Tibial artery (tissue), 4 donors: Measurements from ENCODE around the gene DACH2.
A peak's percentile ranks its signal among the peaks of the same experiment; 100 is the strongest.

Experiments used
- DNase-seq, 2 donors: peaks; one replicate each; pipeline ENCODE4 v3.0.0-alpha.2; 2019
- H3K27ac ChIP-seq, 2 donors: fragments of 200-600 bp; sonication (generic) in 1 of 2; 1 replicate in 1 of 2; 2 replicates in 1 of 2; pipeline ENCODE4 v1.5.1; 2018 to 2019; ENCODE audit warnings: mild to moderate bottlenecking in 1 of 2
- H3K27me3 ChIP-seq, 2 donors: fragments of 200-600 bp; sonication (generic) in 1 of 2; one replicate each; pipeline versions ENCODE4 v1.5.1 to v1.6.0; 2016 to 2019
- H3K36me3 ChIP-seq, 3 donors: fragments of 200-600 bp; sonication (generic) in 2 of 3; one replicate each; pipeline ENCODE4 v1.5.1; 2016 to 2019; ENCODE audit warnings: mild to moderate bottlenecking in 2 of 3
- H3K4me1 ChIP-seq, 4 donors: fragments of 200-600 bp; sonication (generic) in 2 of 4; 1 replicate in 3 of 4; 2 replicates in 1 of 4; pipeline ENCODE4 v1.5.1; 2016 to 2019
- H3K4me3 ChIP-seq, 2 donors: fragments of 200-600 bp; sonication (generic) in 1 of 2; 1 replicate in 1 of 2; 2 replicates in 1 of 2; pipeline ENCODE4 v1.5.1; 2018 to 2019; ENCODE audit warnings: mild to moderate bottlenecking in 2 of 2
- H3K9me3 ChIP-seq, 3 donors: fragments of 200-600 bp; sonication (generic) in 1 of 3; one replicate each; pipeline ENCODE4 v1.5.1; 2016 to 2019
- intact Hi-C: fragments of 100-400 bp; cut with DNase I; formaldehyde crosslinking; loops from one replicate; pipeline ENCODE4 v1.15.0; 2023; ENCODE audit warnings: low total_unique reads
- TF ChIP-seq, protein P1 (sequence below), 2 experiments: fragments of 200-600 bp in 1 of 2; fragments of 450-650 bp in 1 of 2; IDR thresholded peaks; one replicate each; pipeline ENCODE4 v1.5.1; 2017 to 2019; ENCODE audit warnings: antibody characterized with exemption in 2 of 2, mild to moderate bottlenecking in 1 of 2, moderate library complexity in 1 of 2

DACH2 gene

DNA sequence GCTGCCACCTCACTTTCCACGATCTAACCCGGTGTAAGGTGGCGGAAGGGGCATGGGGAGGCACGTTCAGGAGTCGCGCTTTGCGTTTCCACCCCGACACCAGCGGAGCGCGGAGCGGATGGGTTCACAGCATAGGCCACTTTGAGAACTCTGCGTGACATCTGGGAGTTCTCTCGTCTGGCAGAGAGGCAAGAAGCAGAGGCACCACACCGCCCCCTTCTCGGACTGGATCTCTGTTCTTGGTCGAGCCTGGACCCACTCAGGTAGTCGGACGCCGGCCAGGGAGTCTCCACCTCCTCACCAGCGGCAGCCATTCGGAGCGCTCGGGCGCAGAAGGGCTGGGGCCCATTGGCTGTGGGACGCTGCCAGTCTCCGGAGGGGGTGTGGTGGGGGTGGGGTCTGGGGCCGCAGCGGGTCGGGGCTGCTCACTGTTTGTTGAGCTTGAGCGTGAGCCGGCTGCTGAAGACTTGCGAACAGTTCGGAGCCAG is at the start of gene DACH2:
Gene DACH2, plus strand, starts transcription at position 428 of the 488 bp plus-strand sequence.
- Histone ChIP-seq H3K27me3 (no peaks in the 10 kb centered on the region), H3K9me3 (no peaks in the 10 kb centered on the region), H3K27ac (no peak within 1 kb of the TSS), H3K4me3 (peak within 1 kb of the TSS; percentile 46), H3K4me1 (peaks cover 0 to 12% (median 5%) of the 10 kb centered on the region in 4 donors), H3K36me3 (no peaks in the 10 kb centered on the region)
- intact Hi-C loops: no loop called here
- peak; percentile 48 to 74 for DNase-seq
- TF ChIP-seq, protein P1, sequence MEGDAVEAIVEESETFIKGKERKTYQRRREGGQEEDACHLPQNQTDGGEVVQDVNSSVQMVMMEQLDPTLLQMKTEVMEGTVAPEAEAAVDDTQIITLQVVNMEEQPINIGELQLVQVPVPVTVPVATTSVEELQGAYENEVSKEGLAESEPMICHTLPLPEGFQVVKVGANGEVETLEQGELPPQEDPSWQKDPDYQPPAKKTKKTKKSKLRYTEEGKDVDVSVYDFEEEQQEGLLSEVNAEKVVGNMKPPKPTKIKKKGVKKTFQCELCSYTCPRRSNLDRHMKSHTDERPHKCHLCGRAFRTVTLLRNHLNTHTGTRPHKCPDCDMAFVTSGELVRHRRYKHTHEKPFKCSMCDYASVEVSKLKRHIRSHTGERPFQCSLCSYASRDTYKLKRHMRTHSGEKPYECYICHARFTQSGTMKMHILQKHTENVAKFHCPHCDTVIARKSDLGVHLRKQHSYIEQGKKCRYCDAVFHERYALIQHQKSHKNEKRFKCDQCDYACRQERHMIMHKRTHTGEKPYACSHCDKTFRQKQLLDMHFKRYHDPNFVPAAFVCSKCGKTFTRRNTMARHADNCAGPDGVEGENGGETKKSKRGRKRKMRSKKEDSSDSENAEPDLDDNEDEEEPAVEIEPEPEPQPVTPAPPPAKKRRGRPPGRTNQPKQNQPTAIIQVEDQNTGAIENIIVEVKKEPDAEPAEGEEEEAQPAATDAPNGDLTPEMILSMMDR (IDR thresholded peaks at IDR 0.05): no peak

- Histone ChIP-seq H3K4me3 (no peak overlapping the region), H3K9me3 (no peaks in the 10 kb centered on the region), H3K27me3 (no peaks in the 10 kb centered on the region), H3K27ac (no peak overlapping the region), H3K36me3 (no peaks in the 10 kb centered on the region), H3K4me1 (no peaks in the 10 kb centered on the region)
- no peak for DNase-seq
- intact Hi-C loops: no loop called here
- TF ChIP-seq, protein P1 (IDR thresholded peaks at IDR 0.05): no peak
Measured at GRCh38 chrX:86102341-86102740, 45.9 kb upstream of the DACH2 start.

DNA sequence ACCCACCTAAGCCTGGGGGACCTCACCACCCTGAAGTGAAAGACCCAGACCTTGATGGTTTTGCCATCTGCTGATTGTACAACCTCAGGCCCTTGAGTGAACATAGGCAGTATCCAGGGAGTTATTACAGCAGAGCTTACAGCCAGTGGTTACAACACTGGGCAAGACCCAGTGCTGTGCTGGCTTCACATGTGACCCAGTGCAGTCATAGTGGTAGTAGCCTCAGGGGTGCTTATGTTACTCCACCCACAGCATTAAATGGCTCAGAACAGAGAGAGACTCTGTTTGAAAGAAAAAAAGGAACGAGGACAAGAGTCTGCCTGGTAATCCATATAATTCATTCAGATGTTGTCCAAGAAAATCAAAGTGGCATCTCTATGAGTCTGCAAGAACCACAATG is 45.2 kb upstream of the DACH2 start:
- H3K4me3 ChIP-seq: no peak overlapping the region
- no peaks in the 10 kb centered on the region for H3K27me3 ChIP-seq
- H3K36me3 ChIP-seq: no peaks in the 10 kb centered on the region
- no peak overlapping the region for H3K27ac ChIP-seq
- H3K9me3 ChIP-seq: no peaks in the 10 kb centered on the region
- no peaks in the 10 kb centered on the region for H3K4me1 ChIP-seq
- TF ChIP-seq, protein P1 (IDR thresholded peaks at IDR 0.05): no peak
- intact Hi-C loops: no loop called here
- DNase-seq: no peak

- no peak overlapping the region for H3K27ac ChIP-seq
- intact Hi-C loops: no loop called here
- H3K27me3 ChIP-seq: no peaks in the 10 kb centered on the region
- H3K4me3 ChIP-seq: no peak overlapping the region
- TF ChIP-seq, protein P1 (IDR thresholded peaks at IDR 0.05): no peak
- H3K4me1 ChIP-seq: no peaks in the 10 kb centered on the region
- no peaks in the 10 kb centered on the region for H3K36me3 ChIP-seq
- no peak for DNase-seq
- H3K9me3 ChIP-seq: no peaks in the 10 kb centered on the region
Measured at GRCh38 chrX:86104526-86104925, 43.7 kb upstream of the DACH2 start.

GRCh38 chrX:86121916-86122315 is 26.3 kb upstream of the DACH2 start:
- intact Hi-C loops: no loop called here
- no peaks in the 10 kb centered on the region for H3K4me1 ChIP-seq
- TF ChIP-seq, protein P1 (IDR thresholded peaks at IDR 0.05): no peak

GRCh38 chrX:86133761-86134160 is 14.5 kb upstream of the DACH2 start:
- Histone ChIP-seq H3K27me3 (no peaks in the 10 kb centered on the region), H3K9me3 (no peaks in the 10 kb centered on the region), H3K4me1 (no peaks in the 10 kb centered on the region), H3K36me3 (no peaks in the 10 kb centered on the region), H3K4me3 (no peak overlapping the region), H3K27ac (no peak overlapping the region)
- TF ChIP-seq, protein P1 (IDR thresholded peaks at IDR 0.05): peak in 1 of 2 experiments; percentile 26
- DNase-seq: no peak
- intact Hi-C loops: no loop called here

More at GRCh38 chrX:86121916-86122315, 26.3 kb upstream of the DACH2 start:
- Histone ChIP-seq H3K36me3 (no peaks in the 10 kb centered on the region), H3K27me3 (no peaks in the 10 kb centered on the region), H3K27ac (no peak overlapping the region), H3K4me3 (no peak overlapping the region), H3K9me3 (peaks cover 0 to 3% (median 0%) of the 10 kb centered on the region in 3 donors)
- DNase-seq: no peak
